LNCAP (cell line): ENCODE data around the gene CCDC93.

Experiments used
- TF ChIP-seq, protein P1 (sequence below): fragments of 450-650 bp; IDR thresholded peaks from 2 replicates; pipeline ENCODE4 v1.5.1; 2017; ENCODE audit warnings: mild to moderate bottlenecking

The CCDC93 gene

DNA sequence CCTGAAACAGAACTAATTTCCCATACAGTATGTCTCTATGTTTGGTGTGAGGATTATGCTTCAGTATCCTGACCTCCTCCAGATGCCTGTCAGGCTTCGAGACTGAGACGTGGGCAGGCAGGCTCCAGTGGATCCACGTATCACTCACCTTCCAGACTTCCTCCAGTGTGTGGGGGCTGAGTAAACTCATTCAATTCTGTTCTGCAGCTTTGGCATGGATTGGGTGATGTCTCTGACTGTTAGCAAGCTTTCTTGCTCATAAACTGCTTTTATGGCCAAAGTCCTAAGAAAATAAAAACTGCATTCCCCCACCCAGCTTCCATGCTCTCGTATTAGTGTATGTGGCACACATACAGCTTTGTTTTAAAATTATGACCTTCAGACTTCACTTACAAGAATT is 53.6 kb downstream of the CCDC93 start:
- TF ChIP-seq, protein P1, sequence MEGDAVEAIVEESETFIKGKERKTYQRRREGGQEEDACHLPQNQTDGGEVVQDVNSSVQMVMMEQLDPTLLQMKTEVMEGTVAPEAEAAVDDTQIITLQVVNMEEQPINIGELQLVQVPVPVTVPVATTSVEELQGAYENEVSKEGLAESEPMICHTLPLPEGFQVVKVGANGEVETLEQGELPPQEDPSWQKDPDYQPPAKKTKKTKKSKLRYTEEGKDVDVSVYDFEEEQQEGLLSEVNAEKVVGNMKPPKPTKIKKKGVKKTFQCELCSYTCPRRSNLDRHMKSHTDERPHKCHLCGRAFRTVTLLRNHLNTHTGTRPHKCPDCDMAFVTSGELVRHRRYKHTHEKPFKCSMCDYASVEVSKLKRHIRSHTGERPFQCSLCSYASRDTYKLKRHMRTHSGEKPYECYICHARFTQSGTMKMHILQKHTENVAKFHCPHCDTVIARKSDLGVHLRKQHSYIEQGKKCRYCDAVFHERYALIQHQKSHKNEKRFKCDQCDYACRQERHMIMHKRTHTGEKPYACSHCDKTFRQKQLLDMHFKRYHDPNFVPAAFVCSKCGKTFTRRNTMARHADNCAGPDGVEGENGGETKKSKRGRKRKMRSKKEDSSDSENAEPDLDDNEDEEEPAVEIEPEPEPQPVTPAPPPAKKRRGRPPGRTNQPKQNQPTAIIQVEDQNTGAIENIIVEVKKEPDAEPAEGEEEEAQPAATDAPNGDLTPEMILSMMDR = no peak

DNA sequence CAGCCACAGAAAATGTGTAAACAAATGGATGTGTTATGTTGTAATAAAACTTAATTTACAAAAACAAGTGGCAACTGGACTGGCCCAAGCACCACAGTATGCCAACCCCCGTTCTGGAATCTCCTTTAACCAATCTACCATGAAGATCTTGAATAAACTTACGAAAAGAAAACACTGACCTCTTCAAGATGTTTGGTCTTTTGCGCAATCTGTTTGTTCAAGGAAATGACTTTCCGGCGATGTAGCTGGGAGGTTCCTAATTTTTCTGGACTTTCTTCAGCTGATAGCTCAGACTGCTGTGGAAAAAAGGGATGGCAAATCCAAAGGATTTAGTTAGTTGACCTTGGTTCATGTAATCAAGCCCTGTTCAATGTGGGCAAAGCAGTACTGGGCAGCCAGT is 55.7 kb downstream of the CCDC93 start:
- TF ChIP-seq, protein P1 = no peak

DNA sequence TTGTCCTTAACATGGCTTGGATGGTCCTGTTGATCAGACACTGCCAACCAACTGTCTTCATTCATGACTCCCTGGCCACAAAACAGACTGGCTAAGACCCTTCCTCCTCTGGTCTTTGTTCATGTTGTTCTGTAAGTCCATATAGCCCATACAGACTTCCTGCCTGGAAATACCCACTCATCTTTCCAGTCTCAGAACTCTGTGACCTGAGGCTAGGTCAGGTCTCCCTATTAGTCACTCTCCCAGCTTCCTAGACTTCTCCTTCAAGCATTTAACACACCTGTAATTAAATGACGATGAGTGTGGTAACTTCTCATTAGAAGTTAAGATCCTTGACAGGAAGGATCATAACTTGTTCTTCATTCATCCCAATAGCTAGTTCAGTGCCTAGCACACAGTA is 56.3 kb downstream of the CCDC93 start:
- TF ChIP-seq, protein P1 = no peak

DNA sequence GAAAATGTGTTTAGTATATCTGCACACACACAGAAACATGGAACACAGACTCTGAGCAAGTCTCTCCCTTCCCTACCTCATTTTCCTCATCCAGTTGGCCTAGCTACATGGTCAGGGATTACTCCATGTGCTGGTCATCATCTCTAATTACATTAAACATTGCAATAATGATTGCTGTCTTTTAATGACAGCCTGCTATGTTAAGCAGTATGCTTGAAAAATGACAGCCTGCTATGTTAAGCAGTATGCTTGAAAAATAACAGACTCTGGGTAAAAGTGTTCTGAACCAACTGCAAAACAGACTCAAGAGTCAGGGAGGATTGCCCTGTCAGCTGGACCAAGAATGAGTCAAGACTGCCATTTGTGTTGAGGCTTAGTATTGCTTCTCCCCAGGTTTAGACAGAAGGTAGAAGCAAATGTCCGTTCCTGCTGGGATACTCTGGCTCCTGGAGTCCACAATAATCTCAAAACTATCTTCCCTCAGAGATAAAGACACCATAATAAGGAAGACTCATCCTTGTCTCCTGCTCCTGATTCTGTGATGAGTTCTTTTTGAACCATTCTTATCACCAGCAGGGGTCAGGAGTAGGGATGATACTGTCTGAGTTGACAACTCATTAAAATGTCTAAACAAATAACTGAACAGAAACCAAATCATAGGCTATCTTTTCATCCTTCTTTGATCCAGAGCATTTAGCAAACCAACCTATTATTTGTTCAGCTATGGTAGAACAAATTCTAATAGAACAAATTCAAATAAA is 57.7 kb downstream of the CCDC93 start:
- TF ChIP-seq, protein P1 = peak; percentile 48; the same call in 1 of the 2 replicates

DNA sequence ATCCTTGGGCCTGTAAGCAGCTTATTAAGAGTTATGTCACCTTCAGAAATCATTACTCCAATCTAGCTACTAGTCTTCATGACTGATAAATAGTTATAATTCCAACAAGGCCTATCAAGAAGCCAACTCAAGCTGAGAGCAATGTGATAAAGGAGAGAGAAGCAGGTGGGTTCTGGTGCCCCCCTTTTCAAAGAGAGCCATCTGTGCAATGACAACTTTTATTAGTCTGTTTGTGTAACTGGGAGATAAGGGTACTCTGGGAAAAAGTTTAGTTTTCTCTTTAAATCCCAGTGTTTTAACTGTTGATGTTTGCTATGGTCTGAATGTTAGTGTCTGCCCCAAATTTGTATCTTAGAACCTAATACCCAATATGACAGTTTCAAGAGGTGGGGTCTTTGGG is 60.6 kb downstream of the CCDC93 start:
- TF ChIP-seq, protein P1 = no peak

DNA sequence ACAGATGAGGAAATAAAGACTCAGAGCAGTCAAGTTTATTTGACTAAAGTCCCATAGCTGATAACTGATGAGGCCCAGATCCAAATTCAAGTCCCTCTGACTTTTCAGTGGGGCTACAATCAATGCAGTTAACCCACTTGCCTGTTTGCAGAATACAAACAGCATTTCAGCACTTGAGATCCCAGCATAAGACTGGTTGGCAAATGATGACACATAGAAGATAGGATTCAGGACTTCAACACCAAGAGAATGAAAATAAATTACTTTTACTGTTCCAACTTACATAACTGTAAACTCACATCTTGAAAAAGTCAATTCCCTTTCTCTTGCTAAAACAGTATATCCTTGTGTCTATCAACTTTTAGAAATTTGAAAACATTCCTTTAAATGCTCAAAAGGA is 61.2 kb downstream of the CCDC93 start:
- TF ChIP-seq, protein P1 = no peak

DNA sequence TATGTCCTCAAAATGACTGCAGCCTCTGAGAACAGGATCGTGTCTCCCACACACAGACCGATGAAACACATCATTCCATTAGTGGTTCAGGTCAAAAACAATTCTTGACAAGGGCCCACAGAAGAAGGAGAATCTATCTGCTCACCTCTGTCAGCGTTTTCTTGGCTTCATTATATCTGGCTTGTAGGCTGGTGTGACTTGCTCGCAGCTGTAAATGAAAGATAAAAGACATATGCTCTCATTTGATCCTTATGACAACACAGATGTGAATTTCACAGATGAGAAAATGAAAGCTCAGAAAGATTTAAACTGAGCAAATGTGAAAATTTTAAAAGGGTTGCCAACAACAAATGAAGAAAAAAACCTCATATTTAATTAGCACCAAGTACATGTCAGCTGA is 61.6 kb downstream of the CCDC93 start:
- TF ChIP-seq, protein P1 = no peak

DNA sequence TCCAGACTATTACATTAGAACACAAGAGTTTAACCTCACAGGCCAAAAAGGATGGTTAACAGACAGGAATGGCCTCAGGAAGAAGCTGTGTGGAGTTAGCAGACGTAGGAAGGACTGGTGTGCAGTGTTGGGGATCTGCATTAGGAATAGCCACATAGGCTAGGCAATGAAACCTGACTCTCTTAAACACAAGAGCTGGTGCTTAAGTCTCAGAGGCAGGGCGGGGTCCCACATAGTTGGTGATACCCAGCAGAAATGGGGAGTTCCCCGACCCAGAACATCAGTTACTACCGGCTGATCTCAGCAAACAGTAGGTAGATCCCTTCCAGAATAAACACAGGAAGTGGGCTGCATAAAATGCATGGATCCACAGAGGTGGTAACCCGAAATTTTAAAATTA is 64.1 kb downstream of the CCDC93 start:
- TF ChIP-seq, protein P1 = no peak
